Lower leg skin (tissue), 3 donors: Measurements from ENCODE around the gene TAS2R31.
"Not testable (repeated sequence)": the region's sequence is repeated elsewhere in the genome, so short reads cannot be mapped to it uniquely, and the experiment has no call there.

Experiments
- POLR2A ChIP-seq, 2 donors: fragments of 450-650 bp; IDR thresholded peaks; one replicate each; pipeline ENCODE4 v1.6.1; 2016 to 2017; ENCODE audit warnings: antibody characterized with exemption in 2 of 2, mild to moderate bottlenecking in 1 of 2, moderate library complexity in 1 of 2
- TF ChIP-seq, protein P1 (sequence below), 3 donors: fragments of 450-650 bp; IDR thresholded peaks; one replicate each; pipeline ENCODE4 v1.5.1; 2016; ENCODE audit warnings: antibody characterized with exemption in 3 of 3, mild to moderate bottlenecking in 3 of 3, moderate library complexity in 2 of 3

DNA sequence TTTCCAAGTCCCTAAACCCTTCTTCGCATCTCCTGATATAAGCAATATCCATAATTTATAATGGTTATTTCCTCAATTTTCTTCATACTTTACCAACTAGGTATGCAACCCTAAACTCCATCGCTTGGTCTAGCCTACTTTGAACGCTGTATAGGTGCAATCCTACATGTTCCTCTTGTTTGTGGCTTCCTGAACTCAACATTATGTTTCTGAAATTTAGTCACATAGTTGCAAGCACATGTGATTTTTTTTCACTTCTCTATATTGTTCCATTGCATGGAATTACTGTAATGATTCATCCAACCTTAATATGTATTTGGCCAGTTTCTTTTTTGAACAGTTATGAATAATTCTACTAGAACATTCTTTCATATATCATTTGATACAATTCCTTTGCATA is 2.8 kb upstream of the TAS2R31 start:
- TF ChIP-seq, protein P1, sequence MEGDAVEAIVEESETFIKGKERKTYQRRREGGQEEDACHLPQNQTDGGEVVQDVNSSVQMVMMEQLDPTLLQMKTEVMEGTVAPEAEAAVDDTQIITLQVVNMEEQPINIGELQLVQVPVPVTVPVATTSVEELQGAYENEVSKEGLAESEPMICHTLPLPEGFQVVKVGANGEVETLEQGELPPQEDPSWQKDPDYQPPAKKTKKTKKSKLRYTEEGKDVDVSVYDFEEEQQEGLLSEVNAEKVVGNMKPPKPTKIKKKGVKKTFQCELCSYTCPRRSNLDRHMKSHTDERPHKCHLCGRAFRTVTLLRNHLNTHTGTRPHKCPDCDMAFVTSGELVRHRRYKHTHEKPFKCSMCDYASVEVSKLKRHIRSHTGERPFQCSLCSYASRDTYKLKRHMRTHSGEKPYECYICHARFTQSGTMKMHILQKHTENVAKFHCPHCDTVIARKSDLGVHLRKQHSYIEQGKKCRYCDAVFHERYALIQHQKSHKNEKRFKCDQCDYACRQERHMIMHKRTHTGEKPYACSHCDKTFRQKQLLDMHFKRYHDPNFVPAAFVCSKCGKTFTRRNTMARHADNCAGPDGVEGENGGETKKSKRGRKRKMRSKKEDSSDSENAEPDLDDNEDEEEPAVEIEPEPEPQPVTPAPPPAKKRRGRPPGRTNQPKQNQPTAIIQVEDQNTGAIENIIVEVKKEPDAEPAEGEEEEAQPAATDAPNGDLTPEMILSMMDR (IDR thresholded peaks at IDR 0.05) = not testable (repeated sequence)
- TF ChIP-seq POLR2A (IDR thresholded peaks at IDR 0.05) = not testable (repeated sequence)
